Keratinocyte (primary cell): ENCODE measurements around the gene TP63.

Experiments used
- CTCF ChIP-seq, 3 experiments: IDR thresholded peaks in 1 of 3; conservative IDR thresholded peaks in 1 of 3; optimal IDR thresholded peaks in 1 of 3; 2 replicates in 2 of 3; 3 replicates in 1 of 3; pipeline versions ENCODE3 to v1.5.1; 2011; ENCODE audit warnings: low read length in 3 of 3, mild to moderate bottlenecking in 3 of 3, moderate library complexity in 2 of 3, control low read depth in 1 of 3, inconsistent platforms in 1 of 3; ENCODE audit not compliant: insufficient read depth in 2 of 3; ENCODE audit errors: extremely low read depth in 1 of 3
- EZH2 ChIP-seq: IDR thresholded peaks from one replicate; pipeline ENCODE4 v1.6.1; 2012; ENCODE audit warnings: inconsistent platforms, mild to moderate bottlenecking, low read length, moderate library complexity

DNA sequence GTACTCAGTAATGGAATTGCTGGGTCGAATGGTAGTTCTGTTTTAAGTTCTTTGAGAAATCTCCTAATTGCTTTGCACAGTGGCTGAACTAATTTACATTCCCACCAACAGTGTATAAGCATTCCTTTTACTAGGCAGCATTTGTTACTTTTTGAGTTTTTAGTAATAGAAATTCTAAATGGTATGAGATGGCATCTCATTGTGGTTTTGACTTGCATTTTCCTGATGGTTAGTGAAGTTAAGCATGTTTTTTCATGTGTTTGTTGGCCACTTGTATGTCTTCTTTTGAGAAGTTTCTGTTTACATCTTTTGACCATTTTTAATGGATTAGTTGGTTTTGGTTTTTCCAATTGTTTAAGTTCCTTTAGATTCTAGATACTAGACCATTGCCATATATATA lies 28.4 kb downstream of the TP63 start:
- TF ChIP-seq CTCF (optimal IDR thresholded peaks at IDR 0.05 in 1 of 3, IDR thresholded peaks at IDR 0.05 in 1 of 3, conservative IDR thresholded peaks at IDR 0.05 in 1 of 3; ENCODE audit: extremely low read depth in 1 of 3, insufficient read depth in 2 of 3, low read length in 3 of 3), result no peak
- no peak for TF ChIP-seq EZH2
